ENCODE data around the gene UIMC1. TPM values are rescaled to one million over a fixed set of nuclear protein-coding genes. Genes with fewer than 3 reads are reported as not detected.
"Not testable (repeated sequence)": the region's sequence is repeated elsewhere in the genome, so short reads cannot be mapped to it uniquely, and the experiment has no call there.

Gene UIMC1
- total RNA-seq, 1 donor from 2014 or later, result 24.5 TPM

- peaks cover 12% of the 10 kb centered on the region for H3K27me3 ChIP-seq (ENCODE audit: control insufficient read depth, insufficient read depth, low read length)
- no peak for DNase-seq (ENCODE audit: low read depth)
- no peak overlapping the region for H3K4me3 ChIP-seq (ENCODE audit: low read depth, low read length)
- TF ChIP-seq CTCF (IDR thresholded peaks at IDR 0.05; ENCODE audit: insufficient read depth, low read length, severe bottlenecking), result no peak
- FAIRE-seq, result no peak
- H3K36me3 ChIP-seq (ENCODE audit: control insufficient read depth, insufficient read depth, low read length), result no peaks in the 10 kb centered on the region
These were observed 129.8 kb downstream of the UIMC1 start for GRCh38 chr5:176876506-176877431.

- Histone ChIP-seq H3K4me3 (ENCODE audit: low read depth, low read length) (no peak overlapping the region), H3K27me3 (ENCODE audit: control insufficient read depth, insufficient read depth, low read length) (peaks cover 12% of the 10 kb centered on the region), H3K36me3 (ENCODE audit: control insufficient read depth, insufficient read depth, low read length) (no peaks in the 10 kb centered on the region)
- DNase-seq (ENCODE audit: low read depth), result no peak
- no peak for FAIRE-seq
- no peak for TF ChIP-seq CTCF (IDR thresholded peaks at IDR 0.05; ENCODE audit: insufficient read depth, low read length, severe bottlenecking)
These were observed 130.6 kb downstream of the UIMC1 start for GRCh38 chr5:176875783-176876505.

- H3K4me3 ChIP-seq (ENCODE audit: low read depth, low read length), result no peak overlapping the region
- H3K27me3 ChIP-seq (ENCODE audit: control insufficient read depth, insufficient read depth, low read length), result peaks cover 12% of the 10 kb centered on the region
- no peak for DNase-seq (ENCODE audit: low read depth)
- no peaks in the 10 kb centered on the region for H3K36me3 ChIP-seq (ENCODE audit: control insufficient read depth, insufficient read depth, low read length)
- no peak for TF ChIP-seq CTCF (IDR thresholded peaks at IDR 0.05; ENCODE audit: insufficient read depth, low read length, severe bottlenecking)
- FAIRE-seq, result no peak
These were observed 131.5 kb downstream of the UIMC1 start for GRCh38 chr5:176875014-176875550.

- FAIRE-seq, result no peak
- no peak for TF ChIP-seq CTCF (IDR thresholded peaks at IDR 0.05; ENCODE audit: insufficient read depth, low read length, severe bottlenecking)
- no peaks in the 10 kb centered on the region for H3K36me3 ChIP-seq (ENCODE audit: control insufficient read depth, insufficient read depth, low read length)
- DNase-seq (ENCODE audit: low read depth), result no peak
- no peak overlapping the region for H3K4me3 ChIP-seq (ENCODE audit: low read depth, low read length)
- peaks cover 12% of the 10 kb centered on the region for H3K27me3 ChIP-seq (ENCODE audit: control insufficient read depth, insufficient read depth, low read length)
These were observed 132.3 kb downstream of the UIMC1 start for GRCh38 chr5:176874198-176874780.

GRCh38 chr5:176873541-176874172 is 132.9 kb downstream of the UIMC1 start:
- peaks cover 12% of the 10 kb centered on the region for H3K27me3 ChIP-seq (ENCODE audit: control insufficient read depth, insufficient read depth, low read length)
- no peaks in the 10 kb centered on the region for H3K36me3 ChIP-seq (ENCODE audit: control insufficient read depth, insufficient read depth, low read length)
- H3K4me3 ChIP-seq (ENCODE audit: low read depth, low read length), result no peak overlapping the region
- no peak for TF ChIP-seq CTCF (IDR thresholded peaks at IDR 0.05; ENCODE audit: insufficient read depth, low read length, severe bottlenecking)
- no peak for FAIRE-seq
- DNase-seq (ENCODE audit: low read depth), result no peak

GRCh38 chr5:176873011-176873410 is 133.6 kb downstream of the UIMC1 start:
- H3K27me3 ChIP-seq (ENCODE audit: control insufficient read depth, insufficient read depth, low read length), result peaks cover 12% of the 10 kb centered on the region
- DNase-seq (ENCODE audit: low read depth), result not testable (repeated sequence)

GRCh38 chr5:176872586-176872985 is 134.0 kb downstream of the UIMC1 start:
- DNase-seq (ENCODE audit: low read depth); H3K4me3 ChIP-seq (ENCODE audit: low read depth, low read length); FAIRE-seq; H3K36me3 ChIP-seq (ENCODE audit: control insufficient read depth, insufficient read depth, low read length): not testable (repeated sequence)
- peaks cover 12% of the 10 kb centered on the region for H3K27me3 ChIP-seq (ENCODE audit: control insufficient read depth, insufficient read depth, low read length)

More at GRCh38 chr5:176873011-176873410, 133.6 kb downstream of the UIMC1 start:
- not testable (repeated sequence) for FAIRE-seq; H3K4me3 ChIP-seq (ENCODE audit: low read depth, low read length); H3K36me3 ChIP-seq (ENCODE audit: control insufficient read depth, insufficient read depth, low read length)

GRCh38 chr5:176870644-176871043 is 135.9 kb downstream of the UIMC1 start:
- peaks cover 22% of the 10 kb centered on the region for H3K27me3 ChIP-seq (ENCODE audit: control insufficient read depth, insufficient read depth, low read length)
- H3K4me3 ChIP-seq (ENCODE audit: low read depth, low read length); DNase-seq (ENCODE audit: low read depth); FAIRE-seq; H3K36me3 ChIP-seq (ENCODE audit: control insufficient read depth, insufficient read depth, low read length): not testable (repeated sequence)

All from bronchial epithelial cell (primary cell).